Liver (tissue), 9 donors: Measurements from ENCODE around the gene ACTN4. TPM values are rescaled to one million over a fixed set of nuclear protein-coding genes. Genes with fewer than 3 reads are reported as not detected.

Experiments
- DNase-seq: peaks from one replicate; pipeline ENCODE4 v3.0.0-alpha.2; 2017; ENCODE audit warnings: low spot score
- H3K27ac ChIP-seq, 2 donors: one replicate each; pipeline ENCODE4 v1.7.0; 2013; ENCODE audit warnings: inconsistent platforms in 2 of 2, low read length in 2 of 2, control low read depth in 1 of 2, low read depth in 1 of 2, mild to moderate bottlenecking in 1 of 2
- H3K27me3 ChIP-seq, 4 donors: one replicate each; pipeline versions ENCODE4 v1.6.1 to v1.7.0; 2013; ENCODE audit warnings: low read length in 3 of 4, inconsistent platforms in 1 of 4, mild to moderate bottlenecking in 1 of 4, moderate library complexity in 1 of 4; ENCODE audit not compliant: control insufficient read depth in 4 of 4, insufficient read depth in 4 of 4
- H3K36me3 ChIP-seq, 4 donors: one replicate each; pipeline versions ENCODE4 v1.6.1 to v1.7.0; 2013; ENCODE audit warnings: low read length in 3 of 4, mild to moderate bottlenecking in 3 of 4, low read depth in 1 of 4, moderate library complexity in 1 of 4; ENCODE audit not compliant: control insufficient read depth in 4 of 4, insufficient read depth in 3 of 4
- H3K4me1 ChIP-seq, 4 donors: one replicate each; pipeline versions ENCODE4 v1.6.1 to v1.7.0; 2013; ENCODE audit warnings: low read length in 3 of 4, mild to moderate bottlenecking in 3 of 4, moderate library complexity in 1 of 4; ENCODE audit not compliant: control insufficient read depth in 4 of 4, insufficient read depth in 4 of 4
- H3K4me3 ChIP-seq, 3 donors: one replicate each; pipeline versions ENCODE4 v1.6.1 to v1.7.0; 2013; ENCODE audit warnings: low read length in 3 of 3, control low read depth in 1 of 3, low read depth in 1 of 3, mild to moderate bottlenecking in 1 of 3
- H3K9ac ChIP-seq, 2 donors: one replicate each; pipeline ENCODE4 v1.7.0; 2013; ENCODE audit warnings: low read length in 2 of 2, mild to moderate bottlenecking in 2 of 2, moderate library complexity in 2 of 2, control low read depth in 1 of 2, low read depth in 1 of 2
- H3K9me3 ChIP-seq, 4 donors: one replicate each; pipeline versions ENCODE4 v1.6.1 to v1.7.0; 2013; ENCODE audit warnings: low read length in 3 of 4; ENCODE audit not compliant: control insufficient read depth in 4 of 4
- FOXA2 ChIP-seq: IDR thresholded peaks from 2 replicates; pipeline ENCODE4 v1.6.1; 2016; ENCODE audit warnings: antibody characterized with exemption
- GABPA ChIP-seq, 2 donors: IDR thresholded peaks in 1 of 2; conservative IDR thresholded peaks in 1 of 2; 2 replicates each; pipeline ENCODE4 v1.6.1; 2016; ENCODE audit warnings: antibody characterized with exemption in 2 of 2, mild to moderate bottlenecking in 1 of 2, moderate library complexity in 1 of 2
- HNF4A ChIP-seq, 2 donors: conservative IDR thresholded peaks; 2 replicates each; pipeline ENCODE4 v1.6.1; 2016; ENCODE audit warnings: antibody characterized with exemption in 2 of 2, mild to moderate bottlenecking in 2 of 2
- HNF4G ChIP-seq: IDR thresholded peaks from 2 replicates; pipeline ENCODE4 v1.6.1; 2016; ENCODE audit warnings: antibody characterized with exemption
- JUND ChIP-seq, 2 donors: IDR thresholded peaks; 2 replicates each; pipeline ENCODE4 v1.6.1; 2016; ENCODE audit warnings: antibody characterized with exemption in 2 of 2
- NR2F2 ChIP-seq: IDR thresholded peaks from 2 replicates; pipeline ENCODE4 v1.6.1; 2016; ENCODE audit warnings: antibody characterized with exemption
- RAD21 ChIP-seq, 2 donors: IDR thresholded peaks; 2 replicates each; pipeline ENCODE4 v1.6.1; 2016; ENCODE audit warnings: antibody characterized with exemption in 2 of 2, mild to moderate bottlenecking in 2 of 2
- RXRA ChIP-seq, 2 donors: IDR thresholded peaks; 2 replicates each; pipeline ENCODE4 v1.6.1; 2017 to 2018; ENCODE audit warnings: antibody characterized with exemption in 2 of 2, mild to moderate bottlenecking in 1 of 2
- SP1 ChIP-seq: IDR thresholded peaks from 2 replicates; pipeline ENCODE4 v1.6.1; 2018; ENCODE audit warnings: antibody characterized with exemption, mild to moderate bottlenecking
- TAF1 ChIP-seq: conservative IDR thresholded peaks from 2 replicates; pipeline ENCODE4 v1.6.1; 2016; ENCODE audit warnings: antibody characterized with exemption, mild to moderate bottlenecking
- YY1 ChIP-seq: IDR thresholded peaks from 2 replicates; pipeline ENCODE4 v1.6.1; 2016; ENCODE audit warnings: antibody characterized with exemption, mild to moderate bottlenecking
- WGBS: extraction: QIAGEN DNeasy Blood & Tissue Kit; methylation state at CpG from one replicate; pipeline ENCODE4 v1.1.7; 2013; 5-methylcytosine and 5-hydroxymethylcytosine counted together
- polyA plus RNA-seq, 2 donors: library from polyadenylated mRNA; stranded (reverse) in 1 of 2; unstranded in 1 of 2; fragments of 200-250 nt in 1 of 2; fragments of >200 nt in 1 of 2; fragmentation: Nextera tagmentation in 1 of 2; extraction: Ambion mirVana in 1 of 2; gene quantifications; one replicate each; pipeline versions ENCODE4 v1.2.1 to v1.2.3, GENCODE V29; 2013 to 2015
- total RNA-seq, 2 donors: library from RNA; depleted of rRNA; stranded (reverse); fragments of >200 nt; gene quantifications; one replicate each; pipeline ENCODE4 v1.2.3, GENCODE V29; 2014
- TF ChIP-seq, protein P1 (sequence below): IDR thresholded peaks from 2 replicates; pipeline ENCODE4 v1.6.1; 2016; ENCODE audit warnings: antibody characterized with exemption
- TF ChIP-seq, protein P2 (sequence below): IDR thresholded peaks from 2 replicates; pipeline ENCODE4 v1.6.1; 2016; ENCODE audit warnings: antibody characterized with exemption, mild to moderate bottlenecking
- donor health status: healthy.
- donor health status: healthy.
- donor health status: healthy.
- donor health status: healthy.
- donor health status: healthy.

Gene ACTN4
- total and polyA plus RNA-seq, 4 donors, result 35.4 to 164 (median 98.7) TPM

DNA sequence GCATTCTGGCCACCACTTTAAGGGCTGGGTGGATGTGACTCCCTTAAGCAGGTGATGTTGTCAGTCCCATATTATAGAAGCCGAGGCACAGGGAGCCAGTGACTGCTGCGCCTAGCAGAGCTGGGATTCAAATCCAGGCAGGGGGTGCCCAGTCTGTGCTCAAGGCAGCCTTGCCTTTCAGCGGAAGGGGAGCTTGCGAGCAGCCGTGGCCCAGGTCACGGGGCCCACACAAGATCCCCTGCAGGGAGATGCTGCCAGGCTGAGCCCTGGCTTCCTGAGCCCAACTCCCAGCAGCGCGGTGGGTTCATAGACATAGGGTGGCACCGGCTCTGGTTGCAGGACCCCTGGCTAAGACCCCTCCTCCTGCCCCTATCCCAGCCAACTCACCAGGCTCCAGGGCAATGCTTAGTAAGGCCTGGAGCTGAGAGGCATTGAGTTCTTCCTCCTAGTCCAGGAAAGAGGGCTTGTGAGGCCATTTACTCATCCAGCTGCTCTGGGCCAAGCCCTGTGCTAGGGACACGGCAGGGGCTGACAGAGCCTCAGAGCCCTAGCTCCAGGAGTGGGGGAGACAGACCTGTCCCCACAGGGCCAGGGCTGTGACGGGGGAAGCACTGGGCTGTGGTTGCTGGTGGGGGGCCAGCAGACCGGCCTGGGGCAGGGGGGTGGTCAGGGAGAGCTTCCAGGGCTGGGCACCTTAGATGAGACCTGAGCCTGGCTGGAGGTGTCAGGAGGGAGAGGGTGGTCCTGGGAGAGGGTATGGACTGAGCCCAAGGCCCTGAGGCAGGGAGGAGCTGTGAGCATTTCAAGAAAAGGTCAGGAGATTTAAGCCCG is 87.2 kb downstream of the ACTN4 start:
- H3K9me3 ChIP-seq, result no peaks in the 10 kb centered on the region
- no peaks in the 10 kb centered on the region for H3K27me3 ChIP-seq
- 63% methylated on average over 13 of the region's 13 CpGs for WGBS
- DNase-seq, result no peak
- no peak overlapping the region for H3K4me3 ChIP-seq
- H3K36me3 ChIP-seq, result peaks cover 0 to 6% (median 5%) of the 10 kb centered on the region in 4 donors
- TF ChIP-seq GABPA (IDR thresholded peaks at IDR 0.05 in 1 of 2, conservative IDR thresholded peaks at IDR 0.05 in 1 of 2), result no peak
- no peak for TF ChIP-seq TAF1
- no peak for TF ChIP-seq SP1
- no peak for TF ChIP-seq JUND (IDR thresholded peaks at IDR 0.05)
- TF ChIP-seq NR2F2, result no peak
- TF ChIP-seq, protein P1, sequence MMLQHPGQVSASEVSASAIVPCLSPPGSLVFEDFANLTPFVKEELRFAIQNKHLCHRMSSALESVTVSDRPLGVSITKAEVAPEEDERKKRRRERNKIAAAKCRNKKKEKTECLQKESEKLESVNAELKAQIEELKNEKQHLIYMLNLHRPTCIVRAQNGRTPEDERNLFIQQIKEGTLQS, result no peak
- H3K4me1 ChIP-seq, result peaks cover 3 to 28% (median 17%) of the 10 kb centered on the region in 4 donors
- no peak overlapping the region for H3K9ac ChIP-seq
- H3K27ac ChIP-seq, result peak overlapping the region; percentile 69 to 70

DNA sequence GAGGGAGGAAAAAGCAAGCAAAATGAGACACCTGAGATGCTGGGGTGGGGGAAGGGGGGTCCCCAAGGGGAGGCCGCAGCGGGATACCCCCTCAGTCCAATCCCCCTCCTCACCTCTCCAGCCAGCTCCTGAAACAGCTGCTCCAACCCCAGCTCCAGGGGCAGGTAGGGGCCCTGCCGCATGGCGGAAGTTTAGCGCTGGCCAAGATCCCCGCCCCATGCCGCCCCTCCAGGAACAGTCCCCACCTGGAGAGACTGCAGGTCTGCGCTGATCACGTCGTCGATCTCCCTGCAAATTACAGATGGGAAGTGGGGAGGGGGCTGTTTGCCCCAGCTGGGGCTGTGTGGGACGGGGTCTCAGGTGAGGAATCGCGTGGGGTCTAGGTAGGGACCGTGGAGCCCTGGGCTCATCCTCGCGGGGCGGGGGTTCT is 87.8 kb downstream of the ACTN4 start:
- WGBS, result 59% methylated on average over 18 of the region's 18 CpGs
- DNase-seq, result no peak
- H3K4me1 ChIP-seq, result peaks cover 3 to 27% (median 17%) of the 10 kb centered on the region in 4 donors

DNA sequence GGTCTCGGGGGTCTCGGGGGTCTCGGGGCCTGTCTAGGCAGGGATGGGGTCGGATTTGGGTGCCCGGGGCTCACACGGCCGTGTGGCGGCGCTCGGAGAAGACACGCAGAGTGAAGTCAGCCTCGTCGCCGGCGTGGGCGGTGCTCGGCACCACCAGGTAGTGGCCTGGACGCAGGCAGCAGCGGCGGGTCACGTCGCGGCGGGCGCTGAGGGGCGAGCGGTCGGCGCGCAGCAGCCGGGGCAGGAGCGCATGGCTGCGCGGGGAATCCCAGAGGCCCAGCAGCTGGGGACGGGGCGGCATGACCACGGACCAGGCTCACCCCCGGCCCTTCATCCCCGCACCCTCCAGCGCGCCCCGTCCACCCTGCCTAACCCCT is 88.6 kb downstream of the ACTN4 start:
- no peak for DNase-seq
- no peaks in the 10 kb centered on the region for H3K9me3 ChIP-seq
- TF ChIP-seq, protein P2, sequence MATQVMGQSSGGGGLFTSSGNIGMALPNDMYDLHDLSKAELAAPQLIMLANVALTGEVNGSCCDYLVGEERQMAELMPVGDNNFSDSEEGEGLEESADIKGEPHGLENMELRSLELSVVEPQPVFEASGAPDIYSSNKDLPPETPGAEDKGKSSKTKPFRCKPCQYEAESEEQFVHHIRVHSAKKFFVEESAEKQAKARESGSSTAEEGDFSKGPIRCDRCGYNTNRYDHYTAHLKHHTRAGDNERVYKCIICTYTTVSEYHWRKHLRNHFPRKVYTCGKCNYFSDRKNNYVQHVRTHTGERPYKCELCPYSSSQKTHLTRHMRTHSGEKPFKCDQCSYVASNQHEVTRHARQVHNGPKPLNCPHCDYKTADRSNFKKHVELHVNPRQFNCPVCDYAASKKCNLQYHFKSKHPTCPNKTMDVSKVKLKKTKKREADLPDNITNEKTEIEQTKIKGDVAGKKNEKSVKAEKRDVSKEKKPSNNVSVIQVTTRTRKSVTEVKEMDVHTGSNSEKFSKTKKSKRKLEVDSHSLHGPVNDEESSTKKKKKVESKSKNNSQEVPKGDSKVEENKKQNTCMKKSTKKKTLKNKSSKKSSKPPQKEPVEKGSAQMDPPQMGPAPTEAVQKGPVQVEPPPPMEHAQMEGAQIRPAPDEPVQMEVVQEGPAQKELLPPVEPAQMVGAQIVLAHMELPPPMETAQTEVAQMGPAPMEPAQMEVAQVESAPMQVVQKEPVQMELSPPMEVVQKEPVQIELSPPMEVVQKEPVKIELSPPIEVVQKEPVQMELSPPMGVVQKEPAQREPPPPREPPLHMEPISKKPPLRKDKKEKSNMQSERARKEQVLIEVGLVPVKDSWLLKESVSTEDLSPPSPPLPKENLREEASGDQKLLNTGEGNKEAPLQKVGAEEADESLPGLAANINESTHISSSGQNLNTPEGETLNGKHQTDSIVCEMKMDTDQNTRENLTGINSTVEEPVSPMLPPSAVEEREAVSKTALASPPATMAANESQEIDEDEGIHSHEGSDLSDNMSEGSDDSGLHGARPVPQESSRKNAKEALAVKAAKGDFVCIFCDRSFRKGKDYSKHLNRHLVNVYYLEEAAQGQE, result no peak
- TF ChIP-seq RAD21 (IDR thresholded peaks at IDR 0.05) (no peak), FOXA2 (no peak), HNF4A (conservative IDR thresholded peaks at IDR 0.05) (no peak), JUND (IDR thresholded peaks at IDR 0.05) (no peak), TAF1 (no peak), GABPA (IDR thresholded peaks at IDR 0.05 in 1 of 2, conservative IDR thresholded peaks at IDR 0.05 in 1 of 2) (no peak), SP1 (no peak), HNF4G (no peak), YY1 (no peak), NR2F2 (no peak)
- 6% methylated on average over 42 of the region's 42 CpGs for WGBS
- no peak overlapping the region for H3K9ac ChIP-seq
- peaks cover 3 to 22% (median 11%) of the 10 kb centered on the region in 4 donors for H3K4me1 ChIP-seq
- H3K27me3 ChIP-seq, result no peaks in the 10 kb centered on the region
- peak overlapping the region in 2 of 3 donors; percentile 41 to 42 for H3K4me3 ChIP-seq
- no peaks in the 10 kb centered on the region for H3K36me3 ChIP-seq
- peak overlapping the region; percentile 62 to 73 for H3K27ac ChIP-seq

More for the DNA sequence above, 87.8 kb downstream of the ACTN4 start:
- TF ChIP-seq HNF4G, result no peak
- no peak for TF ChIP-seq RXRA (IDR thresholded peaks at IDR 0.05)
- no peak for TF ChIP-seq FOXA2
- TF ChIP-seq NR2F2, result no peak
- Histone ChIP-seq H3K4me3 (no peak overlapping the region), H3K27ac (peak overlapping the region; percentile 69 to 70), H3K9me3 (no peaks in the 10 kb centered on the region), H3K9ac (no peak overlapping the region), H3K36me3 (peaks cover 0 to 5% (median 4%) of the 10 kb centered on the region in 4 donors), H3K27me3 (no peaks in the 10 kb centered on the region)
